Glutamatergic neuron (in vitro differentiated cells): ENCODE measurements around the gene DHRS3. TPM values are rescaled to one million over a fixed set of nuclear protein-coding genes. Genes with fewer than 3 reads are reported as not detected.

Experiments used
- DNase-seq: peaks from one replicate; pipeline ENCODE4 v3.0.0; 2022
- H3K27ac Mint-ChIP-seq: one replicate; pipeline ENCODE4 v1.8.0; 2020; ENCODE audit warnings: mild to moderate bottlenecking, mixed read lengths, inconsistent platforms; ENCODE audit not compliant: unreplicated experiment
- H3K27me3 Mint-ChIP-seq: one replicate; pipeline ENCODE4 v1.8.0; 2020; ENCODE audit warnings: mild to moderate bottlenecking, moderate library complexity, mixed read lengths, inconsistent platforms; ENCODE audit not compliant: unreplicated experiment
- H3K36me3 Mint-ChIP-seq: one replicate; pipeline ENCODE4 v1.8.0; 2020; ENCODE audit warnings: mild to moderate bottlenecking, mixed read lengths, inconsistent platforms; ENCODE audit not compliant: unreplicated experiment
- H3K4me1 Mint-ChIP-seq: one replicate; pipeline ENCODE4 v1.8.0; 2020; ENCODE audit warnings: mild to moderate bottlenecking, low read depth, mixed read lengths, inconsistent platforms; ENCODE audit not compliant: unreplicated experiment
- H3K4me3 Mint-ChIP-seq: one replicate; pipeline ENCODE4 v1.8.0; 2020; ENCODE audit warnings: mild to moderate bottlenecking, mixed read lengths, inconsistent platforms; ENCODE audit not compliant: unreplicated experiment
- H3K9me3 Mint-ChIP-seq: one replicate; pipeline ENCODE4 v1.8.0; 2020; ENCODE audit warnings: mild to moderate bottlenecking, moderate library complexity, mixed read lengths, inconsistent platforms; ENCODE audit not compliant: unreplicated experiment
- CTCF ChIP-seq: fragments of 200-600 bp; sonication (generic); IDR thresholded peaks from one replicate; pipeline ENCODE4 v1.5.0; 2021; ENCODE audit not compliant: partially characterized antibody, unreplicated experiment
- total RNA-seq: library from RNA; stranded (reverse); fragmentation: NEBNext Ultra II Directional; extraction: Animal tissue kit (Norgen Biotek cat#: 25700); gene quantifications from one replicate; pipeline ENCODE4 v1.2.1, GENCODE V29; 2021; ENCODE audit not compliant: unreplicated experiment

DHRS3 gene
- total RNA-seq, 1 donor from 2014 or later: not detected

GRCh38 chr1:12620488-12620865, 2.5 kb upstream of the DHRS3 start:
- no peak for TF ChIP-seq CTCF
- H3K27me3 Mint-ChIP-seq: peaks cover 13% of the 10 kb centered on the region

GRCh38 chr1:12619792-12620487, 1.9 kb upstream of the DHRS3 start:
- peaks cover 11% of the 10 kb centered on the region for H3K27me3 Mint-ChIP-seq
- no peak overlapping the region for H3K27ac Mint-ChIP-seq
- peak overlapping the region; percentile 30 for H3K4me3 Mint-ChIP-seq
- peaks cover 3% of the 10 kb centered on the region for H3K4me1 Mint-ChIP-seq
- peaks cover 3% of the 10 kb centered on the region for H3K9me3 Mint-ChIP-seq
- TF ChIP-seq CTCF: peak; percentile 96
- H3K36me3 Mint-ChIP-seq: no peaks in the 10 kb centered on the region
- peak; percentile 89 for DNase-seq

More at GRCh38 chr1:12620488-12620865, 2.5 kb upstream of the DHRS3 start:
- H3K36me3 Mint-ChIP-seq: no peaks in the 10 kb centered on the region
- DNase-seq: no peak
- H3K9me3 Mint-ChIP-seq: peaks cover 4% of the 10 kb centered on the region
- H3K4me1 Mint-ChIP-seq: peaks cover 3% of the 10 kb centered on the region
- H3K27ac Mint-ChIP-seq: no peak overlapping the region
- H3K4me3 Mint-ChIP-seq: no peak overlapping the region

GRCh38 chr1:12618965-12619791, 1.2 kb upstream of the DHRS3 start:
- TF ChIP-seq CTCF: no peak
- no peak for DNase-seq
- Mint-ChIP-seq H3K4me3 (peak overlapping the region; percentile 93), H3K27me3 (peaks cover 11% of the 10 kb centered on the region), H3K4me1 (peaks cover 3% of the 10 kb centered on the region), H3K36me3 (no peaks in the 10 kb centered on the region), H3K9me3 (peaks cover 3% of the 10 kb centered on the region), H3K27ac (no peak overlapping the region)

GRCh38 chr1:12618661-12618964, 603 bp upstream of the DHRS3 start:
- no peak for DNase-seq
- Mint-ChIP-seq H3K9me3 (peaks cover 3% of the 10 kb centered on the region), H3K36me3 (no peaks in the 10 kb centered on the region), H3K4me3 (peak overlapping the region; percentile 93), H3K4me1 (peaks cover 3% of the 10 kb centered on the region), H3K27me3 (peaks cover 11% of the 10 kb centered on the region), H3K27ac (no peak overlapping the region)
- no peak for TF ChIP-seq CTCF

- TF ChIP-seq CTCF: no peak
- no peak overlapping the region for H3K27ac Mint-ChIP-seq
- no peaks in the 10 kb centered on the region for H3K36me3 Mint-ChIP-seq
- peaks cover 3% of the 10 kb centered on the region for H3K4me1 Mint-ChIP-seq
- DNase-seq: no peak
- peaks cover 5% of the 10 kb centered on the region for H3K9me3 Mint-ChIP-seq
- H3K27me3 Mint-ChIP-seq: peaks cover 11% of the 10 kb centered on the region
- peak overlapping the region; percentile 93 for H3K4me3 Mint-ChIP-seq
Measured at GRCh38 chr1:12617511-12617900, 504 bp downstream of the DHRS3 start.
